Measurements from ENCODE around the gene ZNF467. TPM values are rescaled to one million over a fixed set of nuclear protein-coding genes. Genes with fewer than 3 reads are reported as not detected.

The ZNF467 gene
- total and polyA plus RNA-seq, 2 of the 8 experiments (the other 6 are each of a cell fraction or from before 2014, with no cell fraction given): 0.50 to 0.51 TPM

GRCh38 chr7:149752646-149753045, 20.7 kb downstream of the ZNF467 start:
- DNase-seq (ENCODE audit: low read depth in 1 of 2, low spot score in 2 of 2) (no peak), FAIRE-seq (no peak)
- WGBS, 2 experiments (ENCODE audit: extremely low coverage in 1 of 2, insufficient coverage in 1 of 2, insufficient read length in 1 of 2, insufficient replicate concordance in 2 of 2, low coverage in 1 of 2, low lambda C conversion rate in 2 of 2, missing lambda C conversion rate in 1 of 2): 89% methylated on average over 5 of the region's 5 CpGs; no CpG with 5 or more reads in 1 of the 2 experiments
- peaks cover 0 to 7% (median 0%) of the 10 kb centered on the region in 4 experiments; a peak in 1 of 7 replicates for H3K4me1 ChIP-seq (replicated peaks in 1 of 4; ENCODE audit: control insufficient read depth in 3 of 4, insufficient read depth in 4 of 4, low read length in 3 of 4)
- H3K14ac ChIP-seq (ENCODE audit: insufficient read length): no peak overlapping the region
- no peak overlapping the region for H2BK5ac ChIP-seq (ENCODE audit: low read depth, low read length)
- no peak overlapping the region for H4K8ac ChIP-seq (ENCODE audit: extremely low read depth, insufficient read depth, low read length)
- no peak overlapping the region for H3K4me3 ChIP-seq (ENCODE audit: extremely low read depth in 1 of 4, insufficient read depth in 2 of 4, low read depth in 3 of 4, low read length in 4 of 4)
- H3K27ac ChIP-seq (ENCODE audit: low read depth, low read length): no peak overlapping the region
- H3K79me2 ChIP-seq (ENCODE audit: control insufficient read depth in 1 of 2, insufficient read depth in 2 of 2, low read length in 2 of 2): no peaks in the 10 kb centered on the region
- ChIA-PET CTCF (ENCODE audit: partially characterized antibody) (interaction anchor here (0.5 to 5.0 kb wide), 18 partner anchors 9 to 264 kb away, joined by 3 to 39 read pairs (median 4); no protein-coding TSS in a partner anchor), POLR2A (ENCODE audit: partially characterized antibody) (no interaction called here)
- no peaks in the 10 kb centered on the region; a peak in 1 of 7 replicates for H3K27me3 ChIP-seq (replicated peaks in 1 of 4; ENCODE audit: control insufficient read depth in 3 of 4, extremely low read depth in 1 of 4, insufficient read depth in 3 of 4, low read length in 3 of 4)
- no peak overlapping the region for H2BK12ac ChIP-seq (ENCODE audit: low read depth, low read length)
- H2AFZ ChIP-seq (ENCODE audit: low read length): no peak overlapping the region
- no peak overlapping the region for H2BK120ac ChIP-seq (replicated peaks; ENCODE audit: low read depth, low read length)
- no peak overlapping the region for H2BK20ac ChIP-seq (ENCODE audit: low read length)
- H3K36me3 ChIP-seq (ENCODE audit: control insufficient read depth in 2 of 4, insufficient read depth in 4 of 4, low read length in 3 of 4): no peaks in the 10 kb centered on the region
- H3K79me1 ChIP-seq (ENCODE audit: low read depth, low read length): no peaks in the 10 kb centered on the region
- H3K23me2 ChIP-seq (ENCODE audit: low read depth, low read length): no peaks in the 10 kb centered on the region
- H3K9me3 ChIP-seq (ENCODE audit: insufficient read depth in 2 of 2, low read depth in 1 of 2, low read length in 1 of 2): no peaks in the 10 kb centered on the region
- H2BK15ac ChIP-seq (ENCODE audit: low read length): no peak overlapping the region
- H3K4me2 ChIP-seq (ENCODE audit: insufficient read depth in 1 of 2, low read depth in 2 of 2, low read length in 2 of 2): no peak overlapping the region
- no peak overlapping the region for H4K91ac ChIP-seq (replicated peaks; ENCODE audit: insufficient read length, low read length)
- no peak overlapping the region for H4K5ac ChIP-seq (ENCODE audit: insufficient read length, low read depth, low read length)
- no peak overlapping the region for H3K56ac ChIP-seq (replicated peaks; ENCODE audit: insufficient read length, low read depth, low read length)
- H4K20me1 ChIP-seq (replicated peaks in 1 of 2; ENCODE audit: control insufficient read depth in 1 of 2, insufficient read depth in 2 of 2, low read length in 2 of 2): peaks cover 0 to 1% of the 10 kb centered on the region in 2 experiments
- H3K18ac ChIP-seq (ENCODE audit: extremely low read depth, low read length): no peak overlapping the region
- H3K23ac ChIP-seq (ENCODE audit: insufficient read length): no peak overlapping the region
- no peak overlapping the region for H3K4ac ChIP-seq (replicated peaks; ENCODE audit: insufficient read length, low read depth, low read length)
- no peak overlapping the region for H2AK5ac ChIP-seq (ENCODE audit: low read depth, low read length)
- H3K9ac ChIP-seq (replicated peaks in 1 of 4; ENCODE audit: extremely low read depth in 1 of 4, low read depth in 3 of 4, low read length in 3 of 4): no peak overlapping the region
- TF ChIP-seq SRF (IDR thresholded peaks at IDR 0.05; ENCODE audit: low read depth, low read length) (no peak), GABPA (IDR thresholded peaks at IDR 0.05; ENCODE audit: borderline replicate concordance, insufficient read depth, low read length) (no peak), NANOG (IDR thresholded peaks at IDR 0.05; ENCODE audit: insufficient read depth, low read depth, low read length, poor library complexity, severe bottlenecking) (no peak), CBX8 (IDR thresholded peaks at IDR 0.05; ENCODE audit: borderline replicate concordance, low read depth, low read length) (no peak), RFX5 (IDR thresholded peaks at IDR 0.05; ENCODE audit: borderline replicate concordance, low read depth, low read length) (no peak), EGR1 (IDR thresholded peaks at IDR 0.05; ENCODE audit: borderline replicate concordance, low read depth, low read length) (no peak), RNF2 (IDR thresholded peaks at IDR 0.05; ENCODE audit: borderline replicate concordance, low read depth, low read length, missing control alignments, poor library complexity, severe bottlenecking) (no peak), YY1 (IDR thresholded peaks at IDR 0.05; ENCODE audit: low read depth, low read length) (no peak), PHF8 (conservative IDR thresholded peaks at IDR 0.05; ENCODE audit: low read depth, low read length) (no peak), SAP30 (IDR thresholded peaks at IDR 0.05; ENCODE audit: insufficient read depth, insufficient replicate concordance, low read length) (no peak)
- TF ChIP-seq, protein P1, sequence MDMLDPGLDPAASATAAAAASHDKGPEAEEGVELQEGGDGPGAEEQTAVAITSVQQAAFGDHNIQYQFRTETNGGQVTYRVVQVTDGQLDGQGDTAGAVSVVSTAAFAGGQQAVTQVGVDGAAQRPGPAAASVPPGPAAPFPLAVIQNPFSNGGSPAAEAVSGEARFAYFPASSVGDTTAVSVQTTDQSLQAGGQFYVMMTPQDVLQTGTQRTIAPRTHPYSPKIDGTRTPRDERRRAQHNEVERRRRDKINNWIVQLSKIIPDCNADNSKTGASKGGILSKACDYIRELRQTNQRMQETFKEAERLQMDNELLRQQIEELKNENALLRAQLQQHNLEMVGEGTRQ (IDR thresholded peaks at IDR 0.05; ENCODE audit: low read length): no peak

All from H1 (cell line).